SK-N-SH (cell line): ENCODE results near the gene MBP. TPM values are rescaled to one million over a fixed set of nuclear protein-coding genes. Genes with fewer than 3 reads are reported as not detected.

ENCODE experiments used
- CTCF ChIA-PET: fragments of 300-600, 350-600 bp; formaldehyde crosslinking; extraction: SDS; loops from one replicate; lab custom pipeline; 2021; lab: Yijun Ruan, JAX
- POLR2A ChIA-PET: fragments of 350-600 bp; sonication (Branson Sonifier 250); formaldehyde crosslinking; extraction: SDS; loops from one replicate; lab custom pipeline; 2020; ENCODE audit warnings: antibody characterized with exemption, inconsistent platforms; lab: Yijun Ruan, JAX
- DNase-seq: peaks from one replicate; pipeline ENCODE4 v3.0.0; 2012
- H2AFZ ChIP-seq: fragments of 200-600 bp; sonication (generic); 2 replicates; pipeline ENCODE4 v1.8.1; 2016; ENCODE audit warnings: antibody characterized with exemption, mild to moderate bottlenecking, low read depth
- H3F3A ChIP-seq: fragments of 200-600 bp; sonication (generic); replicated peaks from 2 replicates; pipeline ENCODE3; 2016; ENCODE audit warnings: antibody characterized with exemption, mild to moderate bottlenecking; ENCODE audit not compliant: insufficient read depth
- H3K27ac ChIP-seq, 2 experiments: fragments of 200-500 bp in 1 of 2; fragments of 200-600 bp in 1 of 2; sonication (Bioruptor generic) in 1 of 2; sonication (generic), shearing (Covaris generic) in 1 of 2; 2 replicates each; pipeline versions ENCODE4 v1.5.1 to v1.6.1; 2014 to 2016; ENCODE audit warnings: low read depth in 2 of 2, inconsistent platforms in 1 of 2, low read length in 1 of 2, mild to moderate bottlenecking in 1 of 2, mixed read lengths in 1 of 2
- H3K27me3 ChIP-seq: fragments of 200-600 bp; sonication (generic), shearing (Covaris generic); 2 replicates; pipeline ENCODE4 v1.6.1; 2016; ENCODE audit warnings: mixed run types; ENCODE audit not compliant: insufficient read depth
- H3K36me3 ChIP-seq, 2 experiments: fragments of 200-500 bp in 1 of 2; fragments of 200-600 bp in 1 of 2; sonication (Bioruptor generic) in 1 of 2; sonication (generic) in 1 of 2; replicated peaks in 1 of 2; 2 replicates each; pipeline versions ENCODE3 to v1.5.1; 2014 to 2016; ENCODE audit warnings: low read length in 1 of 2, mild to moderate bottlenecking in 1 of 2; ENCODE audit not compliant: insufficient read depth in 2 of 2, control insufficient read depth in 1 of 2
- H3K4me1 ChIP-seq, 2 experiments: fragments of 200-500 bp in 1 of 2; fragments of 200-600 bp in 1 of 2; sonication (Bioruptor generic) in 1 of 2; sonication (generic), shearing (Covaris generic) in 1 of 2; 2 replicates each; pipeline versions ENCODE4 v1.5.1 to v1.6.1; 2014 to 2016; ENCODE audit warnings: low read depth in 1 of 2, low read length in 1 of 2, mixed run types in 1 of 2; ENCODE audit not compliant: insufficient read depth in 2 of 2, control insufficient read depth in 1 of 2
- H3K4me2 ChIP-seq: fragments of 200-600 bp; sonication (generic), shearing (Covaris generic); 2 replicates; pipeline ENCODE4 v1.6.1; 2017; ENCODE audit warnings: mixed run types
- H3K4me3 ChIP-seq, 2 experiments: fragments of 200-500 bp in 1 of 2; fragments of 200-600 bp in 1 of 2; sonication (Bioruptor generic) in 1 of 2; sonication (generic), shearing (Covaris generic) in 1 of 2; 2 replicates each; pipeline versions ENCODE4 v1.5.1 to v1.8.1; 2014 to 2016; ENCODE audit warnings: low read depth in 2 of 2, inconsistent platforms in 1 of 2, low read length in 1 of 2, mild to moderate bottlenecking in 1 of 2, mixed read lengths in 1 of 2, moderate library complexity in 1 of 2
- H3K79me2 ChIP-seq: fragments of 200-600 bp; sonication (generic); 2 replicates; pipeline ENCODE4 v1.8.1; 2017; ENCODE audit warnings: mild to moderate bottlenecking; ENCODE audit not compliant: insufficient read depth
- H3K9ac ChIP-seq: fragments of 200-600 bp; sonication (generic); 2 replicates; pipeline ENCODE4 v1.6.1; 2017; ENCODE audit warnings: mixed run types
- H3K9me2 ChIP-seq: fragments of 200-600 bp; sonication (generic); 2 replicates; pipeline ENCODE4 v1.6.1; 2017; ENCODE audit warnings: mixed run types
- H3K9me3 ChIP-seq: fragments of 200-600 bp; sonication (generic); 2 replicates; pipeline ENCODE4 v1.6.1; 2017; ENCODE audit warnings: mixed run types, mild to moderate bottlenecking, moderate library complexity
- H4K20me1 ChIP-seq: fragments of 200-600 bp; sonication (generic); 2 replicates; pipeline ENCODE4 v1.6.1; 2017; ENCODE audit warnings: mild to moderate bottlenecking, mixed run types; ENCODE audit not compliant: insufficient read depth
- ELF1 ChIP-seq: IDR thresholded peaks from 2 replicates; pipeline ENCODE4 v1.4.0; 2012
- EP300 ChIP-seq, 2 experiments: IDR thresholded peaks; 2 replicates each; pipeline versions ENCODE4 v1.4.0 to v1.6.1; 2012; ENCODE audit warnings: borderline replicate concordance in 1 of 2, low read depth in 1 of 2, low read length in 1 of 2
- GATA2 ChIP-seq: sonication (generic); formaldehyde crosslinking; IDR thresholded peaks from 2 replicates; pipeline ENCODE4 v1.5.0; 2020; ENCODE audit warnings: mild to moderate bottlenecking, missing genetic modification reagents
- MEF2A ChIP-seq: IDR thresholded peaks from 2 replicates; pipeline ENCODE4 v1.4.0; 2012; ENCODE audit warnings: low read depth, borderline replicate concordance
- NFIC ChIP-seq: IDR thresholded peaks from 2 replicates; pipeline ENCODE4 v1.4.0; 2012; ENCODE audit warnings: borderline replicate concordance
- POLR2AphosphoS5 ChIP-seq: IDR thresholded peaks from 2 replicates; pipeline ENCODE4 v1.6.1; 2012; ENCODE audit warnings: low read depth, low read length
- RCOR1 ChIP-seq: fragments of 150-350 bp; IDR thresholded peaks from 2 replicates; pipeline ENCODE4 v1.6.1; 2017; ENCODE audit warnings: antibody characterized with exemption, low read length
- RFX5 ChIP-seq: IDR thresholded peaks from 2 replicates; pipeline ENCODE4 v1.6.1; 2012; ENCODE audit warnings: mild to moderate bottlenecking, improper control_type of control experiment, low read length
- SIN3A ChIP-seq: IDR thresholded peaks from 2 replicates; pipeline ENCODE4 v1.6.1; 2012; ENCODE audit warnings: low read depth, mild to moderate bottlenecking, low read length, moderate library complexity, borderline replicate concordance
- SMC3 ChIP-seq: IDR thresholded peaks from 2 replicates; pipeline ENCODE4 v1.6.1; 2012; ENCODE audit warnings: low read depth, low read length, improper control_type of control experiment
- TAF1 ChIP-seq: IDR thresholded peaks from 2 replicates; pipeline ENCODE4 v1.6.1; 2012; ENCODE audit warnings: low read depth, mild to moderate bottlenecking, low read length, moderate library complexity, borderline replicate concordance
- WGBS: methylation state at CpG from one replicate; pipeline ENCODE4 v1.1.6; 2017; ENCODE audit warnings: low lambda C conversion rate; 5-methylcytosine and 5-hydroxymethylcytosine counted together
- polyA plus RNA-seq, 3 experiments: library from polyadenylated mRNA; depleted of rRNA; stranded (reverse); fragments of >200 nt; gene quantifications; 2 replicates each; pipeline ENCODE4 v1.2.3, GENCODE V29; 2012
- TF ChIP-seq, protein P1 (sequence below): fragments of 200-600 bp; sonication (generic); IDR thresholded peaks from 2 replicates; pipeline ENCODE4 v1.6.1; 2017; ENCODE audit warnings: antibody characterized with exemption, mild to moderate bottlenecking, moderate library complexity
- TF ChIP-seq, protein P2 (sequence below): IDR thresholded peaks from 2 replicates; pipeline ENCODE4; 2012
- TF ChIP-seq, protein P3 (sequence below): fragments of 150-350 bp; IDR thresholded peaks from 2 replicates; pipeline ENCODE4 v1.6.1; 2016; ENCODE audit warnings: mild to moderate bottlenecking, low read depth, low read length

MBP gene
- polyA plus RNA-seq, 1 of the 3 experiments (the other 2 are of a cell fraction): 1.6 TPM

DNA sequence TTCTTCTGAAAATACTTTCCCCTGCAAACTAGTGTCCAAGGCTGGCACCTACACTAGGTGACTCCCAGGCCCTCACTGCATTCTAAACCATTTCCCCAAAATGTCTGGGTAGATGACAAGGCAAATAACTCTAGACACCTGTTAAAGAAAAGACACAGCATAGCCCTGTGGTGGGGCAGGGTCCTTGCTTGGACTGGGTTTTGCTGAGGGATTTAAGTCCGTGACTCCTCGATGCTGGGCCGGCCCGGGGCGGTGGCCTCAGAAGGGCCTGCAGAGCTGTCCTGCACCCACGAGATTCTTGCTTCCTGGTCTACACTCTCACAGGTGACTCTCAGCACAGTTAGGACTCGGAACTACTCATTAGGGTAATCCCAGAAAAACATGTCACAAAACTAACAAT is 55.2 kb downstream of the MBP start:
- Histone ChIP-seq H2AFZ (no peak overlapping the region), H3K9me2 (no peaks in the 10 kb centered on the region), H4K20me1 (no peaks in the 10 kb centered on the region)
- no peak for TF ChIP-seq NFIC
- TF ChIP-seq, protein P1, sequence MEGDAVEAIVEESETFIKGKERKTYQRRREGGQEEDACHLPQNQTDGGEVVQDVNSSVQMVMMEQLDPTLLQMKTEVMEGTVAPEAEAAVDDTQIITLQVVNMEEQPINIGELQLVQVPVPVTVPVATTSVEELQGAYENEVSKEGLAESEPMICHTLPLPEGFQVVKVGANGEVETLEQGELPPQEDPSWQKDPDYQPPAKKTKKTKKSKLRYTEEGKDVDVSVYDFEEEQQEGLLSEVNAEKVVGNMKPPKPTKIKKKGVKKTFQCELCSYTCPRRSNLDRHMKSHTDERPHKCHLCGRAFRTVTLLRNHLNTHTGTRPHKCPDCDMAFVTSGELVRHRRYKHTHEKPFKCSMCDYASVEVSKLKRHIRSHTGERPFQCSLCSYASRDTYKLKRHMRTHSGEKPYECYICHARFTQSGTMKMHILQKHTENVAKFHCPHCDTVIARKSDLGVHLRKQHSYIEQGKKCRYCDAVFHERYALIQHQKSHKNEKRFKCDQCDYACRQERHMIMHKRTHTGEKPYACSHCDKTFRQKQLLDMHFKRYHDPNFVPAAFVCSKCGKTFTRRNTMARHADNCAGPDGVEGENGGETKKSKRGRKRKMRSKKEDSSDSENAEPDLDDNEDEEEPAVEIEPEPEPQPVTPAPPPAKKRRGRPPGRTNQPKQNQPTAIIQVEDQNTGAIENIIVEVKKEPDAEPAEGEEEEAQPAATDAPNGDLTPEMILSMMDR: no peak
- no peak for TF ChIP-seq EP300 (IDR thresholded peaks at IDR 0.05; ENCODE audit: borderline replicate concordance in 1 of 2, low read depth in 1 of 2, low read length in 1 of 2)
- no peak for TF ChIP-seq RCOR1
- TF ChIP-seq GATA2 (CRISPR knock-in tag): no peak
- TF ChIP-seq, protein P2, sequence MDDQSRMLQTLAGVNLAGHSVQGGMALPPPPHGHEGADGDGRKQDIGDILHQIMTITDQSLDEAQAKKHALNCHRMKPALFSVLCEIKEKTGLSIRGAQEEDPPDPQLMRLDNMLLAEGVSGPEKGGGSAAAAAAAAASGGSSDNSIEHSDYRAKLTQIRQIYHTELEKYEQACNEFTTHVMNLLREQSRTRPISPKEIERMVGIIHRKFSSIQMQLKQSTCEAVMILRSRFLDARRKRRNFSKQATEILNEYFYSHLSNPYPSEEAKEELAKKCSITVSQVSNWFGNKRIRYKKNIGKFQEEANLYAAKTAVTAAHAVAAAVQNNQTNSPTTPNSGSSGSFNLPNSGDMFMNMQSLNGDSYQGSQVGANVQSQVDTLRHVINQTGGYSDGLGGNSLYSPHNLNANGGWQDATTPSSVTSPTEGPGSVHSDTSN: no peak
- TF ChIP-seq, protein P3, sequence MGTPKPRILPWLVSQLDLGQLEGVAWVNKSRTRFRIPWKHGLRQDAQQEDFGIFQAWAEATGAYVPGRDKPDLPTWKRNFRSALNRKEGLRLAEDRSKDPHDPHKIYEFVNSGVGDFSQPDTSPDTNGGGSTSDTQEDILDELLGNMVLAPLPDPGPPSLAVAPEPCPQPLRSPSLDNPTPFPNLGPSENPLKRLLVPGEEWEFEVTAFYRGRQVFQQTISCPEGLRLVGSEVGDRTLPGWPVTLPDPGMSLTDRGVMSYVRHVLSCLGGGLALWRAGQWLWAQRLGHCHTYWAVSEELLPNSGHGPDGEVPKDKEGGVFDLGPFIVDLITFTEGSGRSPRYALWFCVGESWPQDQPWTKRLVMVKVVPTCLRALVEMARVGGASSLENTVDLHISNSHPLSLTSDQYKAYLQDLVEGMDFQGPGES: no peak
- TF ChIP-seq TAF1: no peak
- no peak for TF ChIP-seq SIN3A
- no peak for TF ChIP-seq POLR2AphosphoS5
- no peak for TF ChIP-seq MEF2A
- TF ChIP-seq RFX5: no peak
- TF ChIP-seq, all 33 proteins: peak for 0
- H3K4me3 ChIP-seq: no peak overlapping the region
- no peaks in the 10 kb centered on the region for H3K36me3 ChIP-seq
- H3K4me1 ChIP-seq: peaks cover 0 to 3% of the 10 kb centered on the region in 2 experiments; a peak in 3 of 4 replicates
- POLR2A ChIA-PET: no interaction called here
- H3K27ac ChIP-seq: no peak overlapping the region
- no peaks in the 10 kb centered on the region for H3K27me3 ChIP-seq
- no peak overlapping the region for H3K4me2 ChIP-seq
- WGBS: 82% methylated on average over 6 of the region's 7 CpGs
- CTCF ChIA-PET: no interaction called here
- H3K9ac ChIP-seq: no peak overlapping the region
- no peak for DNase-seq
- H3K9me3 ChIP-seq: no peaks in the 10 kb centered on the region
- H3K79me2 ChIP-seq: no peaks in the 10 kb centered on the region
- peaks cover 2% of the 10 kb centered on the region for H3F3A ChIP-seq

DNA sequence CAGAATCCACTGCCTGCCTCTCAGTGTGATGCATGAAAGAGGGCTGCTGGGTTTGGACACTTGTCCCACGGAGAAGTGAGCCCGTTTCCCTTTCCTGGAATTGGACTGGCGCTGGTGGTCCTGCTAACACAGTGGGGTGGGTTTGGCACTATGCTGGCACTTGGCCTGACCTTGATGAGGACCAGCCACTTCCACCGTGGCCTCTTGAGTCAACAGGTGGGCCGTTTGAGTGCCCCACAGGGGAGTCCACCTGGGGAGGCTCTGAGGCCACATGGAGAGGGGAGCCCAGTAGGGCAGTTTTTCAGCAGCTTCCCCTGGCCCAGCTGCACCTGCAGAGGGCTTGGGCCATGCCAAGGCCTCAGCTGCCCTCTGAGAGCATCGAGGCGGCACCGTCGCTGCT is 56.5 kb downstream of the MBP start:
- no peaks in the 10 kb centered on the region for H3K79me2 ChIP-seq
- no peak overlapping the region for H3K4me2 ChIP-seq
- ChIA-PET CTCF (interaction anchor here (0.9 kb wide), 1 partner anchor 76 kb away, joined by 5 read pairs; no protein-coding TSS in a partner anchor), POLR2A (no interaction called here)
- WGBS: 68% methylated on average over 8 of the region's 9 CpGs
- no peak overlapping the region for H2AFZ ChIP-seq
- no peak for TF ChIP-seq ELF1
- no peak for TF ChIP-seq RFX5
- TF ChIP-seq, protein P2: no peak
- no peak for TF ChIP-seq SMC3
- peaks cover 3 to 16% of the 10 kb centered on the region in 2 experiments for H3K4me1 ChIP-seq
- no peaks in the 10 kb centered on the region for H3K27me3 ChIP-seq
- no peak overlapping the region for H3K9ac ChIP-seq
- no peaks in the 10 kb centered on the region for H3K9me3 ChIP-seq
- H3K4me3 ChIP-seq: no peak overlapping the region
- H3K9me2 ChIP-seq: no peaks in the 10 kb centered on the region
- H3K36me3 ChIP-seq: no peaks in the 10 kb centered on the region
- no peak for DNase-seq
- no peaks in the 10 kb centered on the region for H4K20me1 ChIP-seq
- peaks cover 10% of the 10 kb centered on the region for H3F3A ChIP-seq
- no peak overlapping the region for H3K27ac ChIP-seq
